ENCODE measurements around the gene SYNJ2. TPM values are rescaled to one million over a fixed set of nuclear protein-coding genes. Genes with fewer than 3 reads are reported as not detected.

Gene SYNJ2
- total RNA-seq, 1 donor from 2014 or later = 21.5 TPM

GRCh38 chr6:158078320-158078719 lies 96.7 kb downstream of the SYNJ2 start:
- Mint-ChIP-seq H3K27ac (no peak overlapping the region), H3K36me3 (ENCODE audit: low read depth) (peaks cover 61% of the 10 kb centered on the region), H3K4me1 (ENCODE audit: low read depth) (no peaks in the 10 kb centered on the region), H3K27me3 (ENCODE audit: low read depth) (no peaks in the 10 kb centered on the region), H3K9me3 (no peaks in the 10 kb centered on the region), H3K4me3 (ENCODE audit: low read depth) (no peak overlapping the region)
- DNase-seq (ENCODE audit: low spot score) = no peak
- intact Hi-C loops (cut with micrococcal nuclease) = no loop called here

- H3K36me3 Mint-ChIP-seq (ENCODE audit: low read depth) = peaks cover 65% of the 10 kb centered on the region
- intact Hi-C loops (cut with micrococcal nuclease) = no loop called here
- H3K4me3 Mint-ChIP-seq (ENCODE audit: low read depth) = no peak overlapping the region
Measured at GRCh38 chr6:158080849-158081656, 99.4 kb downstream of the SYNJ2 start.

GRCh38 chr6:158081657-158081935 lies 99.9 kb downstream of the SYNJ2 start:
- peaks cover 11% of the 10 kb centered on the region for H3K4me1 Mint-ChIP-seq (ENCODE audit: low read depth)
- no peak overlapping the region for H3K27ac Mint-ChIP-seq
- no peak overlapping the region for H3K4me3 Mint-ChIP-seq (ENCODE audit: low read depth)
- H3K9me3 Mint-ChIP-seq = no peaks in the 10 kb centered on the region
- H3K36me3 Mint-ChIP-seq (ENCODE audit: low read depth) = peaks cover 65% of the 10 kb centered on the region
- no peak for DNase-seq (ENCODE audit: low spot score)
- no peaks in the 10 kb centered on the region for H3K27me3 Mint-ChIP-seq (ENCODE audit: low read depth)
- intact Hi-C loops (cut with micrococcal nuclease) = no loop called here

More at GRCh38 chr6:158080849-158081656, 99.4 kb downstream of the SYNJ2 start:
- no peaks in the 10 kb centered on the region for H3K27me3 Mint-ChIP-seq (ENCODE audit: low read depth)
- DNase-seq (ENCODE audit: low spot score) = no peak
- peaks cover 5% of the 10 kb centered on the region for H3K4me1 Mint-ChIP-seq (ENCODE audit: low read depth)
- no peak overlapping the region for H3K27ac Mint-ChIP-seq
- H3K9me3 Mint-ChIP-seq = no peaks in the 10 kb centered on the region

- DNase-seq (ENCODE audit: low spot score) = no peak
- intact Hi-C loops (cut with micrococcal nuclease) = no loop called here
- H3K4me1 Mint-ChIP-seq (ENCODE audit: low read depth) = peaks cover 20% of the 10 kb centered on the region
- H3K27me3 Mint-ChIP-seq (ENCODE audit: low read depth) = no peaks in the 10 kb centered on the region
- H3K36me3 Mint-ChIP-seq (ENCODE audit: low read depth) = peaks cover 70% of the 10 kb centered on the region
- H3K9me3 Mint-ChIP-seq = no peaks in the 10 kb centered on the region
- H3K4me3 Mint-ChIP-seq (ENCODE audit: low read depth) = no peak overlapping the region
- H3K27ac Mint-ChIP-seq = no peak overlapping the region
Measured at GRCh38 chr6:158083455-158084325, 102.0 kb downstream of the SYNJ2 start.

- H3K4me3 Mint-ChIP-seq (ENCODE audit: low read depth) = no peak overlapping the region
- H3K36me3 Mint-ChIP-seq (ENCODE audit: low read depth) = peaks cover 83% of the 10 kb centered on the region
Measured at GRCh38 chr6:158085261-158086053, 103.8 kb downstream of the SYNJ2 start.

GRCh38 chr6:158086054-158086503 lies 104.4 kb downstream of the SYNJ2 start:
- Mint-ChIP-seq H3K36me3 (ENCODE audit: low read depth) (peaks cover 77% of the 10 kb centered on the region), H3K4me1 (ENCODE audit: low read depth) (peaks cover 20% of the 10 kb centered on the region), H3K27ac (peak overlapping the region; percentile 38), H3K9me3 (no peaks in the 10 kb centered on the region), H3K27me3 (ENCODE audit: low read depth) (no peaks in the 10 kb centered on the region), H3K4me3 (ENCODE audit: low read depth) (no peak overlapping the region)
- intact Hi-C loops (cut with micrococcal nuclease) = no loop called here
- no peak for DNase-seq (ENCODE audit: low spot score)

More at GRCh38 chr6:158085261-158086053, 103.8 kb downstream of the SYNJ2 start:
- no peaks in the 10 kb centered on the region for H3K27me3 Mint-ChIP-seq (ENCODE audit: low read depth)
- H3K4me1 Mint-ChIP-seq (ENCODE audit: low read depth) = peaks cover 20% of the 10 kb centered on the region
- no peak for DNase-seq (ENCODE audit: low spot score)
- H3K27ac Mint-ChIP-seq = no peak overlapping the region
- intact Hi-C loops (cut with micrococcal nuclease) = no loop called here
- H3K9me3 Mint-ChIP-seq = no peaks in the 10 kb centered on the region

- no peak for DNase-seq (ENCODE audit: low spot score)
- Mint-ChIP-seq H3K4me3 (ENCODE audit: low read depth) (no peak overlapping the region), H3K4me1 (ENCODE audit: low read depth) (peaks cover 20% of the 10 kb centered on the region), H3K36me3 (ENCODE audit: low read depth) (peaks cover 76% of the 10 kb centered on the region), H3K27ac (peak overlapping the region; percentile 38), H3K27me3 (ENCODE audit: low read depth) (no peaks in the 10 kb centered on the region), H3K9me3 (no peaks in the 10 kb centered on the region)
- intact Hi-C loops (cut with micrococcal nuclease) = no loop called here
Measured at GRCh38 chr6:158086504-158087223, 105.0 kb downstream of the SYNJ2 start.

GRCh38 chr6:158087224-158087867 lies 105.7 kb downstream of the SYNJ2 start:
- intact Hi-C loops (cut with micrococcal nuclease) = no loop called here
- Mint-ChIP-seq H3K27ac (peak overlapping the region; percentile 8), H3K4me3 (ENCODE audit: low read depth) (no peak overlapping the region), H3K9me3 (no peaks in the 10 kb centered on the region), H3K4me1 (ENCODE audit: low read depth) (peaks cover 20% of the 10 kb centered on the region), H3K27me3 (ENCODE audit: low read depth) (no peaks in the 10 kb centered on the region), H3K36me3 (ENCODE audit: low read depth) (peaks cover 78% of the 10 kb centered on the region)
- DNase-seq (ENCODE audit: low spot score) = no peak

- Mint-ChIP-seq H3K9me3 (no peaks in the 10 kb centered on the region), H3K27ac (no peak overlapping the region), H3K4me3 (ENCODE audit: low read depth) (no peak overlapping the region), H3K27me3 (ENCODE audit: low read depth) (no peaks in the 10 kb centered on the region), H3K36me3 (ENCODE audit: low read depth) (peaks cover 61% of the 10 kb centered on the region), H3K4me1 (ENCODE audit: low read depth) (no peaks in the 10 kb centered on the region)
- DNase-seq (ENCODE audit: low spot score) = no peak
- intact Hi-C loops (cut with micrococcal nuclease) = no loop called here
Measured at GRCh38 chr6:158092806-158093205, 111.1 kb downstream of the SYNJ2 start.

GRCh38 chr6:158095031-158095430 lies 113.4 kb downstream of the SYNJ2 start:
- DNase-seq (ENCODE audit: low spot score) = no peak
- H3K4me1 Mint-ChIP-seq (ENCODE audit: low read depth) = no peaks in the 10 kb centered on the region
- H3K36me3 Mint-ChIP-seq (ENCODE audit: low read depth) = peaks cover 44% of the 10 kb centered on the region
- no peak overlapping the region for H3K27ac Mint-ChIP-seq
- intact Hi-C loops (cut with micrococcal nuclease) = no loop called here
- H3K4me3 Mint-ChIP-seq (ENCODE audit: low read depth) = no peak overlapping the region
- no peaks in the 10 kb centered on the region for H3K9me3 Mint-ChIP-seq
- H3K27me3 Mint-ChIP-seq (ENCODE audit: low read depth) = no peaks in the 10 kb centered on the region

- Mint-ChIP-seq H3K36me3 (ENCODE audit: low read depth) (peaks cover 40% of the 10 kb centered on the region), H3K27ac (no peak overlapping the region), H3K4me1 (ENCODE audit: low read depth) (no peaks in the 10 kb centered on the region), H3K27me3 (ENCODE audit: low read depth) (no peaks in the 10 kb centered on the region), H3K4me3 (ENCODE audit: low read depth) (no peak overlapping the region), H3K9me3 (no peaks in the 10 kb centered on the region)
- intact Hi-C loops (cut with micrococcal nuclease) = no loop called here
- DNase-seq (ENCODE audit: low spot score) = no peak
Measured at GRCh38 chr6:158095671-158096070, 114.0 kb downstream of the SYNJ2 start.

GRCh38 chr6:158103228-158103627 lies 121.6 kb downstream of the SYNJ2 start:
- H3K9me3 Mint-ChIP-seq = no peaks in the 10 kb centered on the region
- no peaks in the 10 kb centered on the region for H3K27me3 Mint-ChIP-seq (ENCODE audit: low read depth)
- no peaks in the 10 kb centered on the region for H3K4me1 Mint-ChIP-seq (ENCODE audit: low read depth)
- intact Hi-C loops (cut with micrococcal nuclease) = no loop called here
- no peak overlapping the region for H3K4me3 Mint-ChIP-seq (ENCODE audit: low read depth)
- no peak overlapping the region for H3K27ac Mint-ChIP-seq
- H3K36me3 Mint-ChIP-seq (ENCODE audit: low read depth) = no peaks in the 10 kb centered on the region
- no peak for DNase-seq (ENCODE audit: low spot score)
